ENCODE results near the gene KDM2A.
A peak's percentile ranks its signal among the peaks of the same experiment; 100 is the strongest.

The KDM2A gene

DNA sequence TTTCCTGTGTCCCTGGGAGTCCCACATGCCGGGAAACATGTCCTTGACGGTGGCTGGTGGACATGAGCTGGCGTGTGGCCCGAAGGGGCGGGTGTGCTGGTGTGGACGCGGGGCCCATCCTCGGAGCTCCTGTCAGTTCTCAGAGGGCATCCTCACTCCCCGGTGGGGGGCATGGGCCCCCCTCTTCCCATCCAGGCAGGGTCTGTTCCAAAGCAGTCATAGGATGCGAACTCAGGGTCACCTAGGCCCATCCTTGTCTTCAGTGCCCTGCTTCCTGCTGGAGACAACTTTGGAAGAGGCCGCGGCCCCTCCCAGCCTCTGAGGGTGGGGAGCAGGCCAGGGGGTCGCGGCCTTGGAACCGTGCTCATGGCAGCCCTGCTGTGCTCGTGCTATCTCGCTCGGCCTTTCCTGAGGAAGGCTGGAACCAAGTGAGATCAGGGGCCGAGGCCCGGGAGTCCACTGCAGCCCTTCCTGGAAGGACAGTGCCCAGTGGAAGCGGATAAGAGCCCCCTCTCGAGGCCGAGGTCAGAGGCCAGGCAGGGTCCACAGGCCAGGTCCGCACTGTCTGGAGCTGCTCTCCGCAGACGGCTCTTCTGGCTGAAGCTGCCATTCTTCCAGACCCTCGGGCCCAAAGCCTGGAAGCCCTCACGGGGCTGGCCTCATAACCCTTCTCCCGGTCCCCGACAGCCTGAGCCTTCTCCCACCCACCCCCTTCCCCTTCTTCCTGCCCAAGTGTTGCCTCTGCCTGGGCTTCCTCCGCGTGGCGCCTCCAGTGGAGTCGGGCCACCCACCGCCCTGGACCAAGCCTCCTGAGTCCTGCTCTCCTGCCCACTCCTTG lies 155.9 kb downstream of the KDM2A start:
- DNase-seq, result no peak

DNA sequence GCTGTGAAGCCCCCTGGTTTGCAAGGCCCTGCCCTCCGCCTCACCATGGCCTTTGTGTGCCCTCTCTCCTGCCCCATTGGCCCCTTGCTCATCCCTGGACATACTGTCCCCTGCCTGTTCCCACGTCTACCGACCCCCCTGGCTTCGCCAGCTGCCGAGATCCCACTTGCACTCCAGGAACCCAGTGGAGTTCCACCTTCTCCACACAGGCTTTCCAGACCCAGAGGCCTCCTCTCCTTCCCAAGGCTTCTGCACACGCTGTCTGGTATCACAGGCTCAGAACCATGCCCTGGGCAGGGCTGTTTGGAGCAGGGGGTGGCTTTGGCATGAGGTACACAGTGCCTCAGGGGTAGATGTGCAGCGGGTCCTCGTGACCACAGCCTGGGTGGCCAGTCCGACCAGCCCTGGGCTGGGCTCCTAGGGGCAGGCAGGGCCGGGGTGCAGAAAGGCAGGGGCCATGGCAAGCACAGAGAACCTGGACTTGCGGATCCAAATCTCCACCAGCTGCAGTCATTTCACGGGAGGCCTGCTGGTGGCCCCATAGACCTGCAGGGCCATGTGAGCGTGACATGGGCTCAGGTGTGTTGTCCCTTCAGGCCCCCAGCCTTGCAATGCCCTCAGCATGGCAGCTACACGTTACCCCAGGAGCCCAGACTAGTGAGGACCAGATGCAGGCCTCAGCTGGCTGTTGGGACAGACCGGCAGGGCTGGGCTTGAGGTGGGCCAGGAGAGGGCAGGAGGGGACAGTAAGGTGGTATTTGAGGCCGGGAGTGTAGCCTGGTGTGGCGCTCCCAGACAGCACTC lies 156.7 kb downstream of the KDM2A start:
- DNase-seq, result no peak

DNA sequence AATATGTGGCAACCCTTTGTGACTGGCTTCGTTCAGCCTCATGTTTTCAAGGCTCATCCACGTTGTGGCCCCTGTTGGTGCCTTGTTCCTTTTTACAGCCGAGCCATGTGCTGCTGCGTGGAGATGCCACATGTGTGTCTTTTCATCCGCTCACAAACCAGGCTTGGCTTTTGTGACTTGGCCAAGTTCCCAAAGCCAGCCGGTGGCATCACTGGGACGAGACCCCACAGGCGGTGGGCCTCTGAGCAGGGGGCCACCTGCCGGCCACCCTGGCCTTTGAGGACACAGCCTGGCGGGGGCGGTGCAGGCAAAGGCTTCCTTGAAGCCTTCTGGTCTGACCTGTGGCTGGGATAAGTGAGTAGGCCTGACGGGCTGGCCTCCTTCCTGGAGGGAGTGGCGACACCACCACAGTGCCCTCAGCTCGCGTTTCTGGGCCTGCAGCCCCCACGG lies 157.7 kb downstream of the KDM2A start:
- peak; percentile 42 for DNase-seq

DNA sequence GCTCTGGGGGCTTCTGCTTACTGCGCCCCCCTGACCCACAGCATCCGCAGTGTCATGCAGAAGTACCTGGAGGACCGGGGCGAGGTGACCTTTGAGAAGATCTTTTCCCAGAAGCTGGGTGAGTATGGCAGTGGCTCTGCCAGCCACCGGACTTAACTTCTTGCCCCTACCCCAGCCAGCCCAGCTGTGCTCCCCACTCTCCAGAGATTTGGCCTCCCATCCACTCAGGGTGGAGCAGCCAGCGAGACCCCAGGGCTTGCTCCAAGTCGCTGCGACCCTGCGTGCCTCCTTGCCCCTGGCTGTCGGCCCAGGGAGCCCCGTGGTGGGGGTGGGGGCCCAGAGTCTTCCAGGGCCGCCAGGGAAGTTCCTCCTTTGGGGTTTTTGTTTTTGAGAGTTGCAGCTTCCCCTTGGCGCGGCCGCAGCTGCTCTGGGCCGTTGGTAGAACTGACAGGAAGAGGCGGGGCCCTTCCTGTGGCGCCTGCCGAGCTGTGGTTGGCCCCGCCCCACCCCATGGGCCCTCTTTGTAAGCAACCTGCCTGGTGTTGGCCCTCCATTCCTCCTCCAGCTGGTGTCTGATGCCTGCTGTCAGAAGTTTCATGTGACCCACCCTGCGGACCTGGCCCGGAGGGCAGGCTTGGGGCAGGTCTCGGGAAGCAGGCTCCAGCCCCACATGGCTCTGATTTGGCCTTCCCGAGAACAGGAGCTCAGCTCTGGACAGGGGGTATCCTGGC lies 158.3 kb downstream of the KDM2A start:
- peak; percentile 88 for DNase-seq

DNA sequence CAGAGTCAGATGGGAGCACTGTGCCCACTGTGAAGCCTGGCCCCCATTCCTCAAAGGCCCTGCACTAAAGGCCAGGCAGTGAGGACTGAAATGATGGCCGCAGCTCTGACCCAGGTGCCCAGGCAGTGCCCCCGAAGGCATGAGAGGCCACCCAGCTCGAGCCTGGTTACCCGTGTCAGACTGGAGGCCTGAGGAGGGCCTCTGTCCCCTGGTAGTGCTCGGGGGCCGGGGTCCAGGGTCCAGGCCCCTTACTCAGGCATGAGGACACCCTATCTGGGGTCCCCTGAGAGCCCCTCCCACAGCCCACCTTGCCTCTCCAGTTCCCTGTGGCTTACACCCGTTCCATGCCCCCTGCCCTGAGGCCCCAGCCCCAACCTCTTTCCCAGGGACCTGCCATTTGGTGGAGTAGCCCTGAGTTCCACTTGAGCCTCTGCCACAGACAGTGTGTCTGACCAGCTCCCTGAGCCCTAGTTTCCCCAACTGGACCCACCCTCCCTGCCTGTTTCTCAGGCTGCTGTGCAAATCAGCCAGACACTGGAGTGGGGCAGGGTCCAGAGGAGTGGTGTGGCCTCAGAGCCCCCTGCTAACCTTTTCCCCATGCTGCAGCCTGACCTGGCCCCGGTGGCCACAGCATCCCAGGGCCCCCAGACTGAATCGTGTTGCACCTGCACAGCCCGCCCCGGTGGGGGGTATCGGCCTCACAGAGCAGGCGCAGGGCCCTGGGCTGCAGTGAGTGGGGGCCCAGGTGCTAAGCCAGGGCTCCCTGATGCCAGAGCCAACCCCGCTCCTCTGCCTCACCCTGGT lies 159.3 kb downstream of the KDM2A start:
- no peak for DNase-seq

DNA sequence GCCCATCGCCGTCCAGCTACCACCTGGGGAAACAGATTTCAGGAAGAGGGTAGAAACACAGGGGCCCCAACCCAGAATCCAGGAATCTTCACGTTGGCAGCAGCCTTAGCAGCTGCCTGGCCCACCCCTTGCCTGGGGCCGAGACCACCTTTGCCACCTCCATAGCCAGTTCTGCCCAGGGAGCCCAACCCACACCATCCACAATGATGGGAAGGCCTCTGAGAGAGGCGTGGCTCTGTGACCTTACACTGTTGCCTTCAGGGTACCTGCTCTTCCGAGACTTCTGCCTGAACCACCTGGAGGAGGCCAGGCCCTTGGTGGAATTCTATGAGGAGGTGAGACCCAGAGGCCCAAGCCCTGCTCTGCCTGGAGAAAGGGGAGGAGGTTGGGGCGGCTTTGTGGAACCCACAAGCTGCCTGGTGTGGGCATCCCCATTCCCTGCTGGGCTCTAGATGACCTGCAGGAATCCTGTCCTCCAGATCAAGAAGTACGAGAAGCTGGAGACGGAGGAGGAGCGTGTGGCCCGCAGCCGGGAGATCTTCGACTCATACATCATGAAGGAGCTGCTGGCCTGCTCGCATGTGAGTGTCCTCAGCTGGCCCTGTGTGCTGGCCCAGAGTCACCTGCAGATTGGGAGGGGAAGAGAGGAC lies 160.0 kb downstream of the KDM2A start:
- DNase-seq, result no peak

DNA sequence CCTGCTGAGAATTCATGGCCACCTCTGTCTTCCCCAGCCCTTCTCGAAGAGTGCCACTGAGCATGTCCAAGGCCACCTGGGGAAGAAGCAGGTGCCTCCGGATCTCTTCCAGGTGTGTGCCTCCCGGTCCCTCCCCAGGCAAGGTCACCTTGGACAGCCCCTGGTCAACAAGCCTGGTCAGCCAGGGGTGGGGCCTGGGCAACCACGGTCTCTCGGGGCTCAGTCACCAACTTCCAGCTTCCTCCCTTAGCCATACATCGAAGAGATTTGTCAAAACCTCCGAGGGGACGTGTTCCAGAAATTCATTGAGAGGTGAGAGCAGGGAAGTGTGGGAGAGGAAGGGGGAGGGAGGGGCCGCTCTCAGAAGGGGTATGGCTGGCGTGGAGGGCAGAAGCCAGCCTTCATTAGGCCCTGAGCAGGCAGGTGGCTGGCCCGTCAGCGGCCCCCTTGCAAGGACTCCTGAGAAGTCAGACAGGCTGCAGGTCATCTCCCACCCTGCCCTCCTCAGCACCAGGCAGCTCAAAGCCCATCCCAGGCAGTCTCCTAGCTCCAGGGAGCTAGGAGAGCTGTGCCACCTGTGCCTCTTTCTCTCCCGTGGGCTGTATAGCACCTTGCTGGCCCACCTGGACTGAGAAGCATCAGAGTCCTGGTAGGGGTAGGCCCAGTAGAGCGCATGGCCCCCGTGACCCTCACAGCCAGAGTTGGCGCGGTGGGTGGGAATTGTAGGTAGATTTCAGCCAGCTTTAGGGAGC lies 160.7 kb downstream of the KDM2A start:
- DNase-seq, result no peak

DNA sequence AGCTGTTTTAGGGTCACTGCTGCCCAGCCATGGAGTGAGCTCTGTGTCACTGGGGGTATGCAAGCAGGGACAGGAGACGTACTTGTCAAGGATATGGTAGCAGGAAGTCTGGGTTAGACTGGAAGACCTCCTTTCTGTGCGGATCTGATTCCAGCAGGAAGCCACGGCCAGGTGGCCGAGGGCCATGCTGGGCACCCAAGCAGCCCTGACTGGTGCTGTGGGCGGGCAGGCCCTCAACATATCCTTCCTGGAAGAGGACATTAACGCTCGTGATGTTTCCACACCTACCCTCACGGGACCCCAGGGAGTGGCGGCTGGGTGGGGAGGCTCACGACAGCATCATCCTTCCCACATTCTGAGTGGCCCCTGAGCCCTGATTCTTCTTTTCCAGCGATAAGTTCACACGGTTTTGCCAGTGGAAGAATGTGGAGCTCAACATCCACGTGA lies 161.3 kb downstream of the KDM2A start:
- no peak for DNase-seq

DNA sequence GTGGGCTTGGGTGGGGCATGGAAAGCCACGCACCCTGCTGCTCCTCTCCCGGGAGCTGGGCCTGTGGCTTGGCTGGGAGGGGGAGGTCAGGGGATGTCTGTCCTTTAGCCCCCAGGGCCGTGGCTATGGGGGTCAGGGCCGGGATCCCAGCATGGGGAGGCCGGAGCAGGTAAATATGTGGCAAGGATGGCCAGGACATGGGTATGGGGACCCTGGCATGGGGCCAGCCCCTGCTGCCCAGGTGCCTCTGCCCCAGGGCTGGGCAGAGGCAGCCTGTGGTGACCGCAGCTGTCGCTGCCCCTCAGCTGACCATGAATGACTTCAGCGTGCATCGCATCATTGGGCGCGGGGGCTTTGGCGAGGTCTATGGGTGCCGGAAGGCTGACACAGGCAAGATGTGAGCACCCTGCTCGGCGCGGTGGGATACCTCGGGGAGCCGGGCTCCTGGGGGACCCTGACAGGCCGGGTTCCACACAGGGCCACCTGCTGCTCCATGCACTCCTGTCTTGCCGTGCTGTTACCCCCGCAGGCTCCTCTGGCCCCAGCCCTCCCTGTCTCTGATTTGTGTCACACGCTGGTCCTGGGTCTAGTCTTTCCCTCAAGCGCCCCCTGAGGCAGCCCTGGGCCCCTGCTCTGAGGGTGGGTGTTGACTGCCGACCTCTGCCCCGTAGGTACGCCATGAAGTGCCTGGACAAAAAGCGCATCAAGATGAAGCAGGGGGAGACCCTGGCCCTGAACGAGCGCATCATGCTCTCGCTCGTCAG lies 161.9 kb downstream of the KDM2A start:
- no peak for DNase-seq

DNA sequence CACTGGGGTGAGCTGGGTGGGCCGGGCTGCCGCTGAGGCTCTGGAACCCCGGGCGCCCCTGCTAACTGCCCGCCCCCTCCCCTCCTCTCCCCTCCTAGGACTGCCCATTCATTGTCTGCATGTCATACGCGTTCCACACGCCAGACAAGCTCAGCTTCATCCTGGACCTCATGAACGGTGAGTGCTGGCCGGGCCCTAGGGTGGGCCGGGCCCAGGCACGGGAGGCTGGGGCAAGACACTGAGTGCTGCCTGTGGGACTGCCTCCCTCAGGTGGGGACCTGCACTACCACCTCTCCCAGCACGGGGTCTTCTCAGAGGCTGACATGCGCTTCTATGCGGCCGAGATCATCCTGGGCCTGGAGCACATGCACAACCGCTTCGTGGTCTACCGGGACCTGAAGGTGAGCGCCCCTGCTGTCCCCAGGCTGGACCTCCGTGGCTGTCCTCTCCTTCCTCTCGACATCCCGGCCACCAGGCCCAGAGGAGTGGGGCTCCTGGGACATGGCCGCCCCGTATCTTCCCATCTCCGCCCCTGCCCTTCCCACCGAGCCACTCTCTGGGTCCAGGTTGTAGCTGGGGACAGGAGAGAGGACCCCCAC lies 162.6 kb downstream of the KDM2A start:
- DNase-seq, result no peak

DNA sequence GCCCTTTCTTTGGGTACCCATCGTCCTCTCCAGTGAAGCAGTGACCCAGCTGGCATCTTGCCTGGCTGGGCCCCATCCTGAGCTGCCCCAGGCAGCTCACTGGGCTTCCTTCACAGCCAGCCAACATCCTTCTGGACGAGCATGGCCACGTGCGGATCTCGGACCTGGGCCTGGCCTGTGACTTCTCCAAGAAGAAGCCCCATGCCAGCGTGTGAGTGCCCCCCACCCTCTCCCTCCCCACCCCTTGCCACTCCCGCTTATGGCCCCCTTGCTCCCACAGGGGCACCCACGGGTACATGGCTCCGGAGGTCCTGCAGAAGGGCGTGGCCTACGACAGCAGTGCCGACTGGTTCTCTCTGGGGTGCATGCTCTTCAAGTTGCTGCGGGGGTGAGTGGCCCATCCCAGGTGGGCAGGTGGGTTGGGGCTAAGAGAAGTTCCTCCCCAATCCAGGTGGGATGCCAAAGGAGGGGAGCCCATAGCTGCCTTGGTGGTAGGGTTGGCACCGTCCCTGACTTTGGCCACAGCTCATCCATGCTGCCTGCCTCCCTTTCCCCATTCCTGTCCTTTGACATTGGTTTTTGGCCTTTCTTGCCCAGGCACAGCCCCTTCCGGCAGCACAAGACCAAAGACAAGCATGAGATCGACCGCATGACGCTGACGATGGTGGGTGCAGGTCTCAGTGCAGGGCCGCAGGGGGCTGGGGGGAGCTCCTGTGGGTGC lies 163.3 kb downstream of the KDM2A start:
- no peak for DNase-seq

DNA sequence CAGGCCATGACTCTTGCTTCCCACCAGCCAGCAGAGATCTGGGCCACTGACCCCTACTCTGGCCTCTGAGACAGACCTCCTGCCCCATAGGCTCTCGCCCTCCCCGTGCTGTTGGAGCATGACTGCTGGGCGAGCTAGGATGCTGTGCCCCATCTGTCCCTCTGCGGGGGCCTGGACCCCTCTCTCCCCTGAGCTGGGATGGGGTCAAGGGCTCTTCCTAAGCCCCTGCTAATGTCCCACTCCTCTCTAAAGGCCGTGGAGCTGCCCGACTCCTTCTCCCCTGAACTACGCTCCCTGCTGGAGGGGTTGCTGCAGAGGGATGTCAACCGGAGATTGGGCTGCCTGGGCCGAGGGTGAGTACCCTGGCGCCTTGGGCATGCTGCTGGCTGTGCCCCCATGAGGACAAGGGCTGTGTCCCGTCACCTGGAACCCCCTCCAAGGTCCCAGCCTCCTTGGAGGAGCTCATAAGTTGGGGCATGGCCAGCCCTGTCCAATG lies 163.9 kb downstream of the KDM2A start:
- no peak for DNase-seq

DNA sequence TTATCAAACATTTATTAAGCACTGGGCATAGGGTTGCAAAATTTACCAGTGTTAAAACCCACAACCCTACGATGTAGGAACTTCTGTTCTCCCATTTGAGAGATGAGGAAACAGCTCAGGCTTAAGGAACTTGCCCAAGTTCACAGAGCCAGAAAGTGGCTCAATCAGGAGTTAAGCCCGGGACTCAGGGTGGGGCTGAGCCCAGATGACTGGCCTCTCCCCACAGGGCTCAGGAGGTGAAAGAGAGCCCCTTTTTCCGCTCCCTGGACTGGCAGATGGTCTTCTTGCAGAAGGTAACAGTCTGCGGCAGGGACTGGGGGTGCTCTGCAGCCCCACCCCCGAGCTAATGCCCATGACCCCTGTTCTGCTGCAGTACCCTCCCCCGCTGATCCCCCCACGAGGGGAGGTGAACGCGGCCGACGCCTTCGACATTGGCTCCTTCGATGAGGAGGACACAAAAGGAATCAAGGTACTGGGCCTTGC lies 164.5 kb downstream of the KDM2A start:
- DNase-seq, result no peak

DNA sequence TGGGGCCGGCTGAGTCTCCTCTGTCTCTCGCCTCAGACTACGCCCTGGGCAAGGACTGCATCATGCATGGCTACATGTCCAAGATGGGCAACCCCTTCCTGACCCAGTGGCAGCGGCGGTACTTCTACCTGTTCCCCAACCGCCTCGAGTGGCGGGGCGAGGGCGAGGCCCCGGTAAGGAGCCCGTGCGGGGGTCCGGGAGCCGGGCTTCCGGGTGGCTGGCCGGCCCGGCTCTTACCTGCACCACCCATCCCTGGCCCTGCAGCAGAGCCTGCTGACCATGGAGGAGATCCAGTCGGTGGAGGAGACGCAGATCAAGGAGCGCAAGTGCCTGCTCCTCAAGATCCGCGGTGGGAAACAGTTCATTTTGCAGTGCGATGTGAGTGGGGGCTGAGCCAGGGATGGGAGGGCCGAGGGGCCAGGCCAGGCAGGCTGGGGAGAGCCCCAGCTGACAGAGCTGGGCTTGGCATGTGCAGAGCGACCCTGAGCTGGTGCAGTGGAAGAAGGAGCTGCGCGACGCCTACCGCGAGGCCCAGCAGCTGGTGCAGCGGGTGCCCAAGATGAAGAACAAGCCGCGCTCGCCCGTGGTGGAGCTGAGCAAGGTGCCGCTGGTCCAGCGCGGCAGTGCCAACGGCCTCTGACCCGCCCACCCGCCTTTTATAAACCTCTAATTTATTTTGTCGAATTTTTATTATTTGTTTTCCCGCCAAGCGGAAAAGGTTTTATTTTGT lies 165.9 kb downstream of the KDM2A start:
- no peak for DNase-seq

DNA sequence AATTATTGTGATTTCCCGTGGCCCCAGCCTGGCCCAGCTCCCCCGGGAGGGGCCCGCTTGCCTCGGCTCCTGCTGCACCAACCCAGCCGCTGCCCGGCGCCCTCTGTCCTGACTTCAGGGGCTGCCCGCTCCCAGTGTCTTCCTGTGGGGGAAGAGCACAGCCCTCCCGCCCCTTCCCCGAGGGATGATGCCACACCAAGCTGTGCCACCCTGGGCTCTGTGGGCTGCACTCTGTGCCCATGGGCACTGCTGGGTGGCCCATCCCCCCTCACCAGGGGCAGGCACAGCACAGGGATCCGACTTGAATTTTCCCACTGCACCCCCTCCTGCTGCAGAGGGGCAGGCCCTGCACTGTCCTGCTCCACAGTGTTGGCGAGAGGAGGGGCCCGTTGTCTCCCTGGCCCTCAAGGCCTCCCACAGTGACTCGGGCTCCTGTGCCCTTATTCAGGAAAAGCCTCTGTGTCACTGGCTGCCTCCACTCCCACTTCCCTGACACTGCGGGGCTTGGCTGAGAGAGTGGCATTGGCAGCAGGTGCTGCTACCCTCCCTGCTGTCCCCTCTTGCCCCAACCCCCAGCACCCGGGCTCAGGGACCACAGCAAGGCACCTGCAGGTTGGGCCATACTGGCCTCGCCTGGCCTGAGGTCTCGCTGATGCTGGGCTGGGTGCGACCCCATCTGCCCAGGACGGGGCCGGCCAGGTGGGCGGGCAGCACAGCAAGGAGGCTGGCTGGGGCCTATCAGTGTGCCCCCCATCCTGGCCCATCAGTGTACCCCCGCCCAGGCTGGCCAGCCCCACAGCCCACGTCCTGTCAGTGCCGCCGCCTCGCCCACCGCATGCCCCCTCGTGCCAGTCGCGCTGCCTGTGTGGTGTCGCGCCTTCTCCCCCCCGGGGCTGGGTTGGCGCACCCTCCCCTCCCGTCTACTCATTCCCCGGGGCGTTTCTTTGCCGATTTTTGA lies 166.8 kb downstream of the KDM2A start:
- no peak for DNase-seq

DNA sequence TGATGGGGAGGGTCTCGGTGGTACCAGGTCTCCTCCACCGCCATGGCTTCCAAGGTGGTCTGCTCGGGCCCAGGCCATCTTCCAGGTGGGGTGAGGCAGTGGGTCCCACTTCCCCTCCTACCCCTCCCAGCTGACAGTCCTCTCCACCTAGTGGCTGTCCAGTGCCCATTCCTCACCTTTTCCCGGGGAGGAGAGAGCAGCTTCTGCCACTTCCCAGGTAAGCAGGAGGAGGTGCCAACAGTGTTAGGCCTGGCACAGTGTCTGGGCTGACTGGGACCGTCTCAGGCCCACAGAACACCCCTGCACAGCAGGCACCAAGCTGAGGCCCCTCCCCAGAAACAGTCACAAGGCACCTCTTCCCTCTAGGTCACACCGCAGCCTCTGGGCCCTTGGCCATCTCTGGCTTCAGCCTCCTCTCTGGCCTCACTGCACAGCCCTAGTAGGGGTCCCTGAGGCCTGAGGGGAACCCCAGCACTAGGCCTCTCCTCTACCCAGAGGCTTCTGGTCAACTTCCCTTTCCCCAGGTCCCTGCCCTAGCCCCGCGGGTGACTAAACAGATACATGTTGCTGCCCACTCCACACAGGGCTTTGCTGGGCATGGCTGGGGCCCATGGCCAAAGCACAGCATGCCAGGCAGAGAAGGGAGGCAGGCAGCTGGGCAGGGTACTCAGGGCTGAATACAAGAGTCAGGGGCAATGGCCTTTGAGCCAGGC lies 167.7 kb downstream of the KDM2A start:
- no peak for DNase-seq
